Measurements from ENCODE around the gene BEND6.
"Not testable (repeated sequence)": the region's sequence is repeated elsewhere in the genome, so short reads cannot be mapped to it uniquely, and the experiment has no call there.

GRCh38 chr6:57047257-57047585, 92.3 kb downstream of the BEND6 start:
- TF ChIP-seq CTCF, POLR2A (IDR thresholded peaks at IDR 0.05): not testable (repeated sequence)
